ENCODE results near the gene PLPP7. TPM values are rescaled to one million over a fixed set of nuclear protein-coding genes. Genes with fewer than 3 reads are reported as not detected.
A peak's percentile ranks its signal among the peaks of the same experiment; 100 is the strongest.

The PLPP7 gene
- total RNA-seq, 1 donor from 2014 or later: 0.20 TPM

GRCh38 chr9:131284856-131285255 is 4.7 kb upstream of the PLPP7 start:
- Histone ChIP-seq H3K4me1 (ENCODE audit: insufficient read depth, low read length) (peaks cover under 1% of the 10 kb centered on the region), H3K27ac (ENCODE audit: low read depth, low read length) (no peak overlapping the region), H3K79me2 (ENCODE audit: insufficient read depth, low read length) (no peaks in the 10 kb centered on the region), H2AFZ (ENCODE audit: low read depth, low read length) (no peak overlapping the region), H3K9me3 (ENCODE audit: insufficient read depth, low read depth, low read length) (no peaks in the 10 kb centered on the region), H3K9ac (ENCODE audit: low read length) (no peak overlapping the region), H4K20me1 (ENCODE audit: insufficient read depth, low read length) (peaks cover 5% of the 10 kb centered on the region), H3K36me3 (ENCODE audit: insufficient read depth, low read length) (no peaks in the 10 kb centered on the region), H3K4me3 (ENCODE audit: insufficient read depth, low read depth, low read length) (no peak overlapping the region), H3K27me3 (ENCODE audit: insufficient read depth, low read length) (peaks cover 19% of the 10 kb centered on the region), H3K4me2 (ENCODE audit: low read length) (no peak overlapping the region)
- Mint-ChIP-seq H3K27me3 (ENCODE audit: low read depth, unreplicated experiment) (peaks cover 30% of the 10 kb centered on the region), H3K4me1 (ENCODE audit: low read depth, unreplicated experiment) (no peaks in the 10 kb centered on the region), H3K9me3 (ENCODE audit: unreplicated experiment) (no peaks in the 10 kb centered on the region), H3K27ac (ENCODE audit: unreplicated experiment) (no peak overlapping the region), H3K4me3 (ENCODE audit: unreplicated experiment) (no peak overlapping the region), H3K36me3 (ENCODE audit: low read depth, unreplicated experiment) (no peaks in the 10 kb centered on the region)
- no peak for TF ChIP-seq EZH2 (IDR thresholded peaks at IDR 0.05; ENCODE audit: insufficient read depth, low read length)
- TF ChIP-seq CTCF (IDR thresholded peaks at IDR 0.05; ENCODE audit: insufficient read depth, low read depth, low read length): no peak
- no peak for DNase-seq (ENCODE audit: low read depth)
- no peak for FAIRE-seq

- Histone ChIP-seq H3K36me3 (ENCODE audit: insufficient read depth, low read length) (no peaks in the 10 kb centered on the region), H3K9ac (ENCODE audit: low read length) (no peak overlapping the region), H3K27me3 (ENCODE audit: insufficient read depth, low read length) (peaks cover under 1% of the 10 kb centered on the region), H3K4me2 (ENCODE audit: low read length) (no peak overlapping the region), H2AFZ (ENCODE audit: low read depth, low read length) (no peak overlapping the region), H3K9me3 (ENCODE audit: insufficient read depth, low read depth, low read length) (no peaks in the 10 kb centered on the region), H4K20me1 (ENCODE audit: insufficient read depth, low read length) (peaks cover under 1% of the 10 kb centered on the region), H3K4me1 (ENCODE audit: insufficient read depth, low read length) (peaks cover 9% of the 10 kb centered on the region), H3K27ac (ENCODE audit: low read depth, low read length) (no peak overlapping the region), H3K79me2 (ENCODE audit: insufficient read depth, low read length) (no peaks in the 10 kb centered on the region), H3K4me3 (ENCODE audit: insufficient read depth, low read depth, low read length) (no peak overlapping the region)
- H3K4me3 Mint-ChIP-seq (ENCODE audit: unreplicated experiment): no peak overlapping the region
- DNase-seq (ENCODE audit: low read depth) (no peak), FAIRE-seq (no peak)
- no peaks in the 10 kb centered on the region for H3K4me1 Mint-ChIP-seq (ENCODE audit: low read depth, unreplicated experiment)
- TF ChIP-seq EZH2 (IDR thresholded peaks at IDR 0.05; ENCODE audit: insufficient read depth, low read length) (no peak), CTCF (IDR thresholded peaks at IDR 0.05; ENCODE audit: insufficient read depth, low read depth, low read length) (no peak)
- no peaks in the 10 kb centered on the region for H3K36me3 Mint-ChIP-seq (ENCODE audit: low read depth, unreplicated experiment)
- H3K27ac Mint-ChIP-seq (ENCODE audit: unreplicated experiment): peak overlapping the region; percentile 9
- peaks cover 18% of the 10 kb centered on the region for H3K27me3 Mint-ChIP-seq (ENCODE audit: low read depth, unreplicated experiment)
- no peaks in the 10 kb centered on the region for H3K9me3 Mint-ChIP-seq (ENCODE audit: unreplicated experiment)
Measured at GRCh38 chr9:131287359-131287758, 2.2 kb upstream of the PLPP7 start.

- Histone ChIP-seq H3K27ac (ENCODE audit: low read depth, low read length) (no peak overlapping the region), H2AFZ (ENCODE audit: low read depth, low read length) (no peak overlapping the region), H3K4me1 (ENCODE audit: insufficient read depth, low read length) (peaks cover 9% of the 10 kb centered on the region), H3K79me2 (ENCODE audit: insufficient read depth, low read length) (no peaks in the 10 kb centered on the region), H3K27me3 (ENCODE audit: insufficient read depth, low read length) (no peaks in the 10 kb centered on the region), H3K9ac (ENCODE audit: low read length) (no peak overlapping the region), H3K9me3 (ENCODE audit: insufficient read depth, low read depth, low read length) (no peaks in the 10 kb centered on the region), H3K4me3 (ENCODE audit: insufficient read depth, low read depth, low read length) (no peak overlapping the region), H4K20me1 (ENCODE audit: insufficient read depth, low read length) (no peaks in the 10 kb centered on the region), H3K4me2 (ENCODE audit: low read length) (no peak overlapping the region), H3K36me3 (ENCODE audit: insufficient read depth, low read length) (no peaks in the 10 kb centered on the region)
- H3K4me1 Mint-ChIP-seq (ENCODE audit: low read depth, unreplicated experiment): no peaks in the 10 kb centered on the region
- TF ChIP-seq CTCF (IDR thresholded peaks at IDR 0.05; ENCODE audit: insufficient read depth, low read depth, low read length) (no peak), EZH2 (IDR thresholded peaks at IDR 0.05; ENCODE audit: insufficient read depth, low read length) (no peak)
- H3K27ac Mint-ChIP-seq (ENCODE audit: unreplicated experiment): no peak overlapping the region
- FAIRE-seq (no peak), DNase-seq (ENCODE audit: low read depth) (no peak)
- no peaks in the 10 kb centered on the region for H3K9me3 Mint-ChIP-seq (ENCODE audit: unreplicated experiment)
- H3K36me3 Mint-ChIP-seq (ENCODE audit: low read depth, unreplicated experiment): no peaks in the 10 kb centered on the region
- H3K27me3 Mint-ChIP-seq (ENCODE audit: low read depth, unreplicated experiment): peaks cover 16% of the 10 kb centered on the region
- H3K4me3 Mint-ChIP-seq (ENCODE audit: unreplicated experiment): no peak overlapping the region
Measured at GRCh38 chr9:131288217-131288616, 1.3 kb upstream of the PLPP7 start.

Measured in astrocyte (in vitro differentiated cells and primary cell).